ENCODE measurements around the gene FLCN.

GRCh38 chr17:17231621-17232302, 5.2 kb downstream of the FLCN start:
- TF ChIP-seq CTCF (IDR thresholded peaks at IDR 0.05; ENCODE audit: low read length) (no peak), EZH2 (IDR thresholded peaks at IDR 0.05; ENCODE audit: borderline replicate concordance, low read length) (no peak)

All from OCI-LY1 (cell line).